ENCODE results near the gene CATSPER4. TPM values are rescaled to one million over a fixed set of nuclear protein-coding genes. Genes with fewer than 3 reads are reported as not detected.

Gene CATSPER4
- total and polyA plus RNA-seq, 2 donors: not detected

- Histone ChIP-seq H3K4me3 (ENCODE audit: low read depth, low read length) (no peak overlapping the region), H3K36me3 (ENCODE audit: insufficient read depth) (no peaks in the 10 kb centered on the region), H3K4me1 (ENCODE audit: insufficient read depth) (no peaks in the 10 kb centered on the region), H3K27ac (ENCODE audit: low read depth) (no peak overlapping the region)
- WGBS: 68% methylated on average over 3 of the region's 3 CpGs
- DNase-seq (ENCODE audit: extremely low spot score): no peak
These were observed 5.4 kb downstream of the CATSPER4 start for GRCh38 chr1:26195805-26196204.

- Histone ChIP-seq H3K36me3 (ENCODE audit: insufficient read depth) (no peaks in the 10 kb centered on the region), H3K27ac (ENCODE audit: low read depth) (no peak overlapping the region), H3K4me1 (ENCODE audit: insufficient read depth) (no peaks in the 10 kb centered on the region), H3K4me3 (ENCODE audit: low read depth, low read length) (no peak overlapping the region)
- 84% methylated on average over 3 of the region's 3 CpGs for WGBS
- DNase-seq (ENCODE audit: extremely low spot score): no peak
These were observed 6.9 kb downstream of the CATSPER4 start for GRCh38 chr1:26197301-26197700.

- Histone ChIP-seq H3K36me3 (ENCODE audit: insufficient read depth) (no peaks in the 10 kb centered on the region), H3K4me3 (ENCODE audit: low read depth, low read length) (no peak overlapping the region), H3K27ac (ENCODE audit: low read depth) (no peak overlapping the region), H3K4me1 (ENCODE audit: insufficient read depth) (no peaks in the 10 kb centered on the region)
- 85% methylated on average over 11 of the region's 11 CpGs for WGBS
- no peak for DNase-seq (ENCODE audit: extremely low spot score)
These were observed 7.4 kb downstream of the CATSPER4 start for GRCh38 chr1:26197813-26198212.

GRCh38 chr1:26200413-26200812 is 10.0 kb downstream of the CATSPER4 start:
- H3K27ac ChIP-seq (ENCODE audit: low read depth): no peak overlapping the region
- DNase-seq (ENCODE audit: extremely low spot score): no peak
- WGBS: 79% methylated on average over 5 of the region's 5 CpGs

GRCh38 chr1:26203642-26204318 is 13.4 kb downstream of the CATSPER4 start:
- DNase-seq (ENCODE audit: extremely low spot score): no peak
- WGBS: 66% methylated on average over 9 of the region's 9 CpGs
- H3K27ac ChIP-seq (ENCODE audit: low read depth): no peak overlapping the region
- H3K36me3 ChIP-seq (ENCODE audit: insufficient read depth): no peaks in the 10 kb centered on the region
- no peak overlapping the region for H3K4me3 ChIP-seq (ENCODE audit: low read depth, low read length)
- no peaks in the 10 kb centered on the region for H3K4me1 ChIP-seq (ENCODE audit: insufficient read depth)

More at GRCh38 chr1:26200413-26200812, 10.0 kb downstream of the CATSPER4 start:
- H3K4me3 ChIP-seq (ENCODE audit: low read depth, low read length): no peak overlapping the region
- no peaks in the 10 kb centered on the region for H3K4me1 ChIP-seq (ENCODE audit: insufficient read depth)
- no peaks in the 10 kb centered on the region for H3K36me3 ChIP-seq (ENCODE audit: insufficient read depth)

- no peaks in the 10 kb centered on the region for H3K4me1 ChIP-seq (ENCODE audit: insufficient read depth)
- H3K36me3 ChIP-seq (ENCODE audit: insufficient read depth): no peaks in the 10 kb centered on the region
- H3K4me3 ChIP-seq (ENCODE audit: low read depth, low read length): no peak overlapping the region
- no peak for DNase-seq (ENCODE audit: extremely low spot score)
- no peak overlapping the region for H3K27ac ChIP-seq (ENCODE audit: low read depth)
- 61% methylated on average over 5 of the region's 5 CpGs for WGBS
These were observed 19.9 kb downstream of the CATSPER4 start for GRCh38 chr1:26210147-26210870.

GRCh38 chr1:26212726-26213125 is 22.3 kb downstream of the CATSPER4 start:
- Histone ChIP-seq H3K4me1 (ENCODE audit: insufficient read depth) (no peaks in the 10 kb centered on the region), H3K36me3 (ENCODE audit: insufficient read depth) (no peaks in the 10 kb centered on the region), H3K4me3 (ENCODE audit: low read depth, low read length) (no peak overlapping the region), H3K27ac (ENCODE audit: low read depth) (no peak overlapping the region)
- no peak for DNase-seq (ENCODE audit: extremely low spot score)
- 88% methylated on average over 5 of the region's 5 CpGs for WGBS

- no peak overlapping the region for H3K27ac ChIP-seq (ENCODE audit: low read depth)
- WGBS: 79% methylated on average over 6 of the region's 6 CpGs
These were observed 23.0 kb downstream of the CATSPER4 start for GRCh38 chr1:26213335-26213905.

GRCh38 chr1:26215246-26215645 is 24.8 kb downstream of the CATSPER4 start:
- no peak for DNase-seq (ENCODE audit: extremely low spot score)

More at GRCh38 chr1:26213335-26213905, 23.0 kb downstream of the CATSPER4 start:
- Histone ChIP-seq H3K36me3 (ENCODE audit: insufficient read depth) (no peaks in the 10 kb centered on the region), H3K4me1 (ENCODE audit: insufficient read depth) (no peaks in the 10 kb centered on the region), H3K4me3 (ENCODE audit: low read depth, low read length) (no peak overlapping the region)
- DNase-seq (ENCODE audit: extremely low spot score): no peak

GRCh38 chr1:26218906-26219494 is 28.6 kb downstream of the CATSPER4 start:
- Histone ChIP-seq H3K36me3 (ENCODE audit: insufficient read depth) (no peaks in the 10 kb centered on the region), H3K27ac (ENCODE audit: low read depth) (no peak overlapping the region), H3K4me3 (ENCODE audit: low read depth, low read length) (no peak overlapping the region), H3K4me1 (ENCODE audit: insufficient read depth) (no peaks in the 10 kb centered on the region)
- WGBS: 63% methylated on average over 11 of the region's 11 CpGs
- DNase-seq (ENCODE audit: extremely low spot score): no peak

More at GRCh38 chr1:26215246-26215645, 24.8 kb downstream of the CATSPER4 start:
- no peak overlapping the region for H3K27ac ChIP-seq (ENCODE audit: low read depth)
- 41% methylated on average over 3 of the region's 3 CpGs for WGBS
- H3K4me3 ChIP-seq (ENCODE audit: low read depth, low read length): no peak overlapping the region
- H3K4me1 ChIP-seq (ENCODE audit: insufficient read depth): no peaks in the 10 kb centered on the region
- no peaks in the 10 kb centered on the region for H3K36me3 ChIP-seq (ENCODE audit: insufficient read depth)

- no peak for DNase-seq (ENCODE audit: extremely low spot score)
- no peaks in the 10 kb centered on the region for H3K4me1 ChIP-seq (ENCODE audit: insufficient read depth)
- H3K4me3 ChIP-seq (ENCODE audit: low read depth, low read length): no peak overlapping the region
- H3K36me3 ChIP-seq (ENCODE audit: insufficient read depth): no peaks in the 10 kb centered on the region
- H3K27ac ChIP-seq (ENCODE audit: low read depth): no peak overlapping the region
- 64% methylated on average over 27 of the region's 27 CpGs for WGBS
These were observed 30.0 kb downstream of the CATSPER4 start for GRCh38 chr1:26220199-26220912.

- no peak for DNase-seq (ENCODE audit: extremely low spot score)
- 88% methylated on average over 2 of the region's 2 CpGs for WGBS
- Histone ChIP-seq H3K4me3 (ENCODE audit: low read depth, low read length) (no peak overlapping the region), H3K36me3 (ENCODE audit: insufficient read depth) (no peaks in the 10 kb centered on the region), H3K27ac (ENCODE audit: low read depth) (no peak overlapping the region), H3K4me1 (ENCODE audit: insufficient read depth) (no peaks in the 10 kb centered on the region)
These were observed 30.7 kb downstream of the CATSPER4 start for GRCh38 chr1:26221094-26221493.

GRCh38 chr1:26224606-26225005 is 34.2 kb downstream of the CATSPER4 start:
- Histone ChIP-seq H3K4me3 (ENCODE audit: low read depth, low read length) (no peak overlapping the region), H3K36me3 (ENCODE audit: insufficient read depth) (no peaks in the 10 kb centered on the region), H3K27ac (ENCODE audit: low read depth) (no peak overlapping the region), H3K4me1 (ENCODE audit: insufficient read depth) (no peaks in the 10 kb centered on the region)
- no peak for DNase-seq (ENCODE audit: extremely low spot score)
- 79% methylated on average over 7 of the region's 7 CpGs for WGBS

Measured in urinary bladder (tissue), 4 donors.